ENCODE data around the gene SEC23IP.

DNA sequence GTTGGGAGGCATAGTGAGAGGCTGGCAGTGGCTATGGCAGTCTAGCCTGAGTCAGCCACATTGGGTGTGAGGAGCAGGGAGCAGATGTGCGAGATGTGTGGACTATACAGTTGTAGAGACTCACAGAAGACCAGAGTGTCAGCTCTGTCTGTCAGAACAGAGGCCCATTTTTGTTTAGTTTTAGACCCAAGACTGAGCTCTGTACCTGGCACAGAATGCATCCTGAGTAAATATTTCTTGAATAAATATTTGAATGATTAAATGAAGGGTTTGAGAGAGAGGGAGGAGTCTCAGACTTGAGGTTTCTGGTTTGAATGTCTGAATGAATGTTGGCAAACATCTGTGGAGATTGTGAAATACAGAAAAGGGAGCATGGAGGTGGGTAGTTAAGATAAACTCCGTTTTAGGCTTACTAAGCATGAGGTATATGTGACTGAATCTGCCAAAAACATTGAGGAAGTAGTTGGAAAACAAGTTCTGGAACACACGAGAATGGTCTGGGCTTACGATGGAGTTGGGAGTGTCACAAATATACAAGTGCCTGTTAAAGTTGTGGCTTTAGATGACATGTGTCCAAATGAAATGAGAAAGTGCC is 3.6 kb downstream of the SEC23IP start:
- TF ChIP-seq, protein P1, sequence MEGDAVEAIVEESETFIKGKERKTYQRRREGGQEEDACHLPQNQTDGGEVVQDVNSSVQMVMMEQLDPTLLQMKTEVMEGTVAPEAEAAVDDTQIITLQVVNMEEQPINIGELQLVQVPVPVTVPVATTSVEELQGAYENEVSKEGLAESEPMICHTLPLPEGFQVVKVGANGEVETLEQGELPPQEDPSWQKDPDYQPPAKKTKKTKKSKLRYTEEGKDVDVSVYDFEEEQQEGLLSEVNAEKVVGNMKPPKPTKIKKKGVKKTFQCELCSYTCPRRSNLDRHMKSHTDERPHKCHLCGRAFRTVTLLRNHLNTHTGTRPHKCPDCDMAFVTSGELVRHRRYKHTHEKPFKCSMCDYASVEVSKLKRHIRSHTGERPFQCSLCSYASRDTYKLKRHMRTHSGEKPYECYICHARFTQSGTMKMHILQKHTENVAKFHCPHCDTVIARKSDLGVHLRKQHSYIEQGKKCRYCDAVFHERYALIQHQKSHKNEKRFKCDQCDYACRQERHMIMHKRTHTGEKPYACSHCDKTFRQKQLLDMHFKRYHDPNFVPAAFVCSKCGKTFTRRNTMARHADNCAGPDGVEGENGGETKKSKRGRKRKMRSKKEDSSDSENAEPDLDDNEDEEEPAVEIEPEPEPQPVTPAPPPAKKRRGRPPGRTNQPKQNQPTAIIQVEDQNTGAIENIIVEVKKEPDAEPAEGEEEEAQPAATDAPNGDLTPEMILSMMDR (IDR thresholded peaks at IDR 0.05; ENCODE audit: low read length) = no peak
- TF ChIP-seq EZH2phosphoT487 (IDR thresholded peaks at IDR 0.05; ENCODE audit: low read length) = no peak

Measured in MM.1S (cell line).